Activated B cell treated with CpG ODN at 0.5 μM for 24 hours (primary cell): ENCODE data around the gene KCNQ1. TPM values are rescaled to one million over a fixed set of nuclear protein-coding genes. Genes with fewer than 3 reads are reported as not detected.

Source experiments
- ATAC-seq: fragments of 200-7000 bp; cut with Tn5 transposase; one replicate; pipeline ENCODE4 v1.10.0; 2021; ENCODE audit warnings: low read depth, mild to moderate bottlenecking, moderate library complexity
- CTCF ChIA-PET: fragments of 350-600 bp; sonication (Branson Sonifier 250); formaldehyde crosslinking; loops from one replicate; lab custom pipeline; 2021; ENCODE audit warnings: antibody characterized with exemption; lab: Charles Lee
- POLR2A ChIA-PET: fragments of 350-600 bp; sonication (Branson Sonifier 250); formaldehyde crosslinking; loops from one replicate; lab custom pipeline; 2021; ENCODE audit warnings: antibody characterized with exemption; lab: Charles Lee
- DNase-seq: peaks from one replicate; pipeline ENCODE4 v3.0.0; 2022
- H3K27ac Mint-ChIP-seq: one replicate; pipeline ENCODE4 v1.8.0; 2020; ENCODE audit warnings: mixed read lengths
- H3K27me3 Mint-ChIP-seq: one replicate; pipeline ENCODE4 v1.8.0; 2021; ENCODE audit warnings: mixed read lengths
- H3K36me3 Mint-ChIP-seq: one replicate; pipeline ENCODE4 v1.8.0; 2021; ENCODE audit warnings: low read depth, mixed read lengths
- H3K4me1 Mint-ChIP-seq: one replicate; pipeline ENCODE4 v1.8.0; 2021; ENCODE audit warnings: mixed read lengths
- H3K4me3 Mint-ChIP-seq: one replicate; pipeline ENCODE4 v1.8.0; 2020; ENCODE audit warnings: mild to moderate bottlenecking, mixed read lengths
- H3K9me3 Mint-ChIP-seq: one replicate; pipeline ENCODE4 v1.8.0; 2020; ENCODE audit warnings: mixed read lengths
- CTCF ChIP-seq: fragments of 200-600 bp; IDR thresholded peaks from one replicate; pipeline ENCODE4 v1.8.0; 2022; ENCODE audit warnings: antibody characterized with exemption, mild to moderate bottlenecking
- intact Hi-C: fragments of 100-400 bp; cut with micrococcal nuclease; formaldehyde crosslinking; loops from one replicate; pipeline ENCODE4 v1.15.1; 2024
- total RNA-seq: library from RNA; stranded (reverse); gene quantifications from 2 replicates; pipeline ENCODE4 v1.2.3, GENCODE V29; 2022

Gene KCNQ1
- total RNA-seq, 1 donor from 2014 or later = 6.5 TPM

- peaks cover 2% of the 10 kb centered on the region for H3K36me3 Mint-ChIP-seq
- H3K4me3 Mint-ChIP-seq = no peak overlapping the region
- no peaks in the 10 kb centered on the region for H3K27me3 Mint-ChIP-seq
Observed at GRCh38 chr11:2471048-2471803, 26.4 kb downstream of the KCNQ1 start.

DNA sequence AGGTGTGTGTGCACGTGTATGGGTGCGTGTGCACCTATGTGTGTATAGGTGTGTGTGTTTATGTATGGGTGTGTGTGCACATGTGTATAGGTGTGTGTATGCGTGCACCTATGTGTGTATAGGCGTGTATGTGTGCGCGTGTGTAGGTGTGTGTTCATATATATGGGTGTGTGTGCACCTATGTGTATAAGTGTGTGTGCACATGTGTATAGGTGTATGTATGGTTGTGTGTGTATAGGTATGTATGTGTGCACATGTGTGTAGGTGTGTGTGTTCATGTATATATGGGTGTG, 26.9 kb downstream of the KCNQ1 start:
- POLR2A ChIA-PET = no interaction called here
- CTCF ChIA-PET = no interaction called here
- DNase-seq = no peak
- no peak overlapping the region for H3K4me3 Mint-ChIP-seq
- H3K36me3 Mint-ChIP-seq = peaks cover 3% of the 10 kb centered on the region
- H3K27ac Mint-ChIP-seq = no peak overlapping the region
- H3K4me1 Mint-ChIP-seq = peaks cover 16% of the 10 kb centered on the region
- ATAC-seq = no peak
- no peaks in the 10 kb centered on the region for H3K9me3 Mint-ChIP-seq
- TF ChIP-seq CTCF = no peak
- H3K27me3 Mint-ChIP-seq = no peaks in the 10 kb centered on the region
- intact Hi-C loops = no loop called here

More at GRCh38 chr11:2471048-2471803, 26.4 kb downstream of the KCNQ1 start:
- intact Hi-C loops = no loop called here
- no peak overlapping the region for H3K27ac Mint-ChIP-seq
- H3K9me3 Mint-ChIP-seq = no peaks in the 10 kb centered on the region
- CTCF ChIA-PET = no interaction called here
- no peak for TF ChIP-seq CTCF
- POLR2A ChIA-PET = no interaction called here
- peaks cover 22% of the 10 kb centered on the region for H3K4me1 Mint-ChIP-seq
- DNase-seq (no peak), ATAC-seq (no peak)

- Mint-ChIP-seq H3K9me3 (no peaks in the 10 kb centered on the region), H3K4me3 (no peak overlapping the region), H3K27ac (no peak overlapping the region), H3K4me1 (peaks cover 8% of the 10 kb centered on the region), H3K27me3 (no peaks in the 10 kb centered on the region), H3K36me3 (peaks cover 10% of the 10 kb centered on the region)
- DNase-seq = no peak
- intact Hi-C loops = no loop called here
- ChIA-PET CTCF (no interaction called here), POLR2A (no interaction called here)
- ATAC-seq = no peak
- no peak for TF ChIP-seq CTCF
Observed at GRCh38 chr11:2472428-2473186, 27.8 kb downstream of the KCNQ1 start.

DNA sequence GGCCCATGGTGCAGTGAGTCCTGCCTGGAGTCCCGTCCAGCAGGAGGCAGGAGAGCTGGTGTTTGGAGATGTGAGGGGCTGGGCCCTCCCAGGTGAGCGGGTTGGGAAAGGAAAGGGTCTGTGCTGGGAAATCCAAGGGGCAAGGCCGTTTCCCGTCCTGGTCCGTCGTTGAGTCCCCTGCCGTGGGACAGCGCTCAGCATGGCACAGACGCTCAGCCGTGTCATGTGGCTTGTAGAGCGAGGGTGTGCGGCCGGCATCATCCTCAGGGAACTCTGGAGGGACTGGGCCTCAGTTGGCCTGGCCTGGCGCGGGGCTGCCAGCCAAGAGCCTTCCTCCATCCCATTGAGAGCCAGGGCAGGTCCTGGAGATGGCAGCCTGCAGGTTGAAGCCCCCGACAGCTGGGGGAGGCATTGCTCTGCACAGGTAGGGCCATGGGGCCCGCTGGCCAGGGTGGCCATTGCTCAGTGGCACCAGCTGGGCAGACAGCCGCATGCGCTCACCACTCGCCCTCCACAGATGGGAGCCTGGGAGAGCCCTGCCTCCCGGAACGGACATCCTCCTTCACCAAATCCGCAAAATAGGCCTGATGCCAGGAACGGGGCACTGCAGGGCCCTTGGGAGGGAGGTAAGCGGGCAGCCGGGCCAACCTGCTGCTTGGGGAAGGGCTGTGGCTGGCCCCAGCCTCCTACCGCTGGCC, 28.7 kb downstream of the KCNQ1 start:
- Mint-ChIP-seq H3K4me3 (no peak overlapping the region), H3K27ac (no peak overlapping the region), H3K4me1 (peaks cover 4% of the 10 kb centered on the region), H3K36me3 (peaks cover 19% of the 10 kb centered on the region), H3K27me3 (no peaks in the 10 kb centered on the region), H3K9me3 (peaks cover 6% of the 10 kb centered on the region)
- intact Hi-C loops = no loop called here
- ATAC-seq = no peak
- no peak for DNase-seq
- ChIA-PET CTCF (no interaction called here), POLR2A (no interaction called here)
- no peak for TF ChIP-seq CTCF
